ENCODE data around the gene LDB3. TPM values are rescaled to one million over a fixed set of nuclear protein-coding genes. Genes with fewer than 3 reads are reported as not detected.

The LDB3 gene
- total and polyA plus RNA-seq, 9 of the 15 experiments (the other 6 are each of a cell fraction or from before 2014, with no cell fraction given) = 0.03 TPM; not detected in 8

DNA sequence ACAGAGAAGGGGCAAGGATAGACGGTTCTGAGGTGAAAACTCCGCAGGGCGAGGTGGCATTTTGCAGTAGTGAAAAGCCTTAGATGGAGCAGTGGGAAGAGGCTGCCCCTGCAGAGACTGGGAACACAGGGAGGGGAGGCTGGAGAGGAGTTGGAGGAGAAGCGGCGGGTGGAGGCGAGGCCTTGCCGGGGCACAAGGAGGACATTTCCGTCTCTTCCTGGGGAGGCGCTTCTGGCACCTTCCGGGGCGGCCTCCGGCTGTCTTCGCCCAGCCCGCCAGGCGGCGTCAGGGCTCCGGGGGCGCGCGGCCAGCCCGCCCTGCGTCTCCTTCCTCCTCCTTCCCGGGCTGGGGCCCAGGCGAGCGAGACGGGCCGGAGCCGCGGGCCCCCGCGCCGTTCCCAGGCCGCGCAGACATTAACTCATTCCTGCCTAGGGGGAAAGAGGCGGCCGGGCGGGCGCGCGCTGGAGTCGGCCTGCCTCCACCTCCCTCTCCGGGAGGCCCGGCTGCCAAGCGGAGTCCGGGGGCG, 42.7 kb downstream of the LDB3 start (continued):
- TF ChIP-seq, protein P1, sequence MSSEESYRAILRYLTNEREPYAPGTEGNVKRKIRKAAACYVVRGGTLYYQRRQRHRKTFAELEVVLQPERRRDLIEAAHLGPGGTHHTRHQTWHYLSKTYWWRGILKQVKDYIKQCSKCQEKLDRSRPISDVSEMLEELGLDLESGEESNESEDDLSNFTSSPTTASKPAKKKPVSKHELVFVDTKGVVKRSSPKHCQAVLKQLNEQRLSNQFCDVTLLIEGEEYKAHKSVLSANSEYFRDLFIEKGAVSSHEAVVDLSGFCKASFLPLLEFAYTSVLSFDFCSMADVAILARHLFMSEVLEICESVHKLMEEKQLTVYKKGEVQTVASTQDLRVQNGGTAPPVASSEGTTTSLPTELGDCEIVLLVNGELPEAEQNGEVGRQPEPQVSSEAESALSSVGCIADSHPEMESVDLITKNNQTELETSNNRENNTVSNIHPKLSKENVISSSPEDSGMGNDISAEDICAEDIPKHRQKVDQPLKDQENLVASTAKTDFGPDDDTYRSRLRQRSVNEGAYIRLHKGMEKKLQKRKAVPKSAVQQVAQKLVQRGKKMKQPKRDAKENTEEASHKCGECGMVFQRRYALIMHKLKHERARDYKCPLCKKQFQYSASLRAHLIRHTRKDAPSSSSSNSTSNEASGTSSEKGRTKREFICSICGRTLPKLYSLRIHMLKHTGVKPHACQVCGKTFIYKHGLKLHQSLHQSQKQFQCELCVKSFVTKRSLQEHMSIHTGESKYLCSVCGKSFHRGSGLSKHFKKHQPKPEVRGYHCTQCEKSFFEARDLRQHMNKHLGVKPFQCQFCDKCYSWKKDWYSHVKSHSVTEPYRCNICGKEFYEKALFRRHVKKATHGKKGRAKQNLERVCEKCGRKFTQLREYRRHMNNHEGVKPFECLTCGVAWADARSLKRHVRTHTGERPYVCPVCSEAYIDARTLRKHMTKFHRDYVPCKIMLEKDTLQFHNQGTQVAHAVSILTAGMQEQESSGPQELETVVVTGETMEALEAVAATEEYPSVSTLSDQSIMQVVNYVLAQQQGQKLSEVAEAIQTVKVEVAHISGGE (CRISPR knock-in tag; IDR thresholded peaks at IDR 0.05) = peak in 1 of 3 experiments; percentile 81; a peak in 2 of 6 replicates
- TF ChIP-seq, protein P2, sequence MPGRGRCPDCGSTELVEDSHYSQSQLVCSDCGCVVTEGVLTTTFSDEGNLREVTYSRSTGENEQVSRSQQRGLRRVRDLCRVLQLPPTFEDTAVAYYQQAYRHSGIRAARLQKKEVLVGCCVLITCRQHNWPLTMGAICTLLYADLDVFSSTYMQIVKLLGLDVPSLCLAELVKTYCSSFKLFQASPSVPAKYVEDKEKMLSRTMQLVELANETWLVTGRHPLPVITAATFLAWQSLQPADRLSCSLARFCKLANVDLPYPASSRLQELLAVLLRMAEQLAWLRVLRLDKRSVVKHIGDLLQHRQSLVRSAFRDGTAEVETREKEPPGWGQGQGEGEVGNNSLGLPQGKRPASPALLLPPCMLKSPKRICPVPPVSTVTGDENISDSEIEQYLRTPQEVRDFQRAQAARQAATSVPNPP (IDR thresholded peaks at IDR 0.05; ENCODE audit: borderline replicate concordance, insufficient read depth, insufficient read length) = no peak
- no peak for TF ChIP-seq NEUROD1 (IDR thresholded peaks at IDR 0.05; ENCODE audit: borderline replicate concordance, low read depth, low read length, partially characterized antibody)
- TF ChIP-seq SRF (CRISPR knock-in tag; IDR thresholded peaks at IDR 0.05) = peak in 1 of 2 experiments; percentile 32; a peak in 1 of 4 replicates
- TF ChIP-seq, protein P3, sequence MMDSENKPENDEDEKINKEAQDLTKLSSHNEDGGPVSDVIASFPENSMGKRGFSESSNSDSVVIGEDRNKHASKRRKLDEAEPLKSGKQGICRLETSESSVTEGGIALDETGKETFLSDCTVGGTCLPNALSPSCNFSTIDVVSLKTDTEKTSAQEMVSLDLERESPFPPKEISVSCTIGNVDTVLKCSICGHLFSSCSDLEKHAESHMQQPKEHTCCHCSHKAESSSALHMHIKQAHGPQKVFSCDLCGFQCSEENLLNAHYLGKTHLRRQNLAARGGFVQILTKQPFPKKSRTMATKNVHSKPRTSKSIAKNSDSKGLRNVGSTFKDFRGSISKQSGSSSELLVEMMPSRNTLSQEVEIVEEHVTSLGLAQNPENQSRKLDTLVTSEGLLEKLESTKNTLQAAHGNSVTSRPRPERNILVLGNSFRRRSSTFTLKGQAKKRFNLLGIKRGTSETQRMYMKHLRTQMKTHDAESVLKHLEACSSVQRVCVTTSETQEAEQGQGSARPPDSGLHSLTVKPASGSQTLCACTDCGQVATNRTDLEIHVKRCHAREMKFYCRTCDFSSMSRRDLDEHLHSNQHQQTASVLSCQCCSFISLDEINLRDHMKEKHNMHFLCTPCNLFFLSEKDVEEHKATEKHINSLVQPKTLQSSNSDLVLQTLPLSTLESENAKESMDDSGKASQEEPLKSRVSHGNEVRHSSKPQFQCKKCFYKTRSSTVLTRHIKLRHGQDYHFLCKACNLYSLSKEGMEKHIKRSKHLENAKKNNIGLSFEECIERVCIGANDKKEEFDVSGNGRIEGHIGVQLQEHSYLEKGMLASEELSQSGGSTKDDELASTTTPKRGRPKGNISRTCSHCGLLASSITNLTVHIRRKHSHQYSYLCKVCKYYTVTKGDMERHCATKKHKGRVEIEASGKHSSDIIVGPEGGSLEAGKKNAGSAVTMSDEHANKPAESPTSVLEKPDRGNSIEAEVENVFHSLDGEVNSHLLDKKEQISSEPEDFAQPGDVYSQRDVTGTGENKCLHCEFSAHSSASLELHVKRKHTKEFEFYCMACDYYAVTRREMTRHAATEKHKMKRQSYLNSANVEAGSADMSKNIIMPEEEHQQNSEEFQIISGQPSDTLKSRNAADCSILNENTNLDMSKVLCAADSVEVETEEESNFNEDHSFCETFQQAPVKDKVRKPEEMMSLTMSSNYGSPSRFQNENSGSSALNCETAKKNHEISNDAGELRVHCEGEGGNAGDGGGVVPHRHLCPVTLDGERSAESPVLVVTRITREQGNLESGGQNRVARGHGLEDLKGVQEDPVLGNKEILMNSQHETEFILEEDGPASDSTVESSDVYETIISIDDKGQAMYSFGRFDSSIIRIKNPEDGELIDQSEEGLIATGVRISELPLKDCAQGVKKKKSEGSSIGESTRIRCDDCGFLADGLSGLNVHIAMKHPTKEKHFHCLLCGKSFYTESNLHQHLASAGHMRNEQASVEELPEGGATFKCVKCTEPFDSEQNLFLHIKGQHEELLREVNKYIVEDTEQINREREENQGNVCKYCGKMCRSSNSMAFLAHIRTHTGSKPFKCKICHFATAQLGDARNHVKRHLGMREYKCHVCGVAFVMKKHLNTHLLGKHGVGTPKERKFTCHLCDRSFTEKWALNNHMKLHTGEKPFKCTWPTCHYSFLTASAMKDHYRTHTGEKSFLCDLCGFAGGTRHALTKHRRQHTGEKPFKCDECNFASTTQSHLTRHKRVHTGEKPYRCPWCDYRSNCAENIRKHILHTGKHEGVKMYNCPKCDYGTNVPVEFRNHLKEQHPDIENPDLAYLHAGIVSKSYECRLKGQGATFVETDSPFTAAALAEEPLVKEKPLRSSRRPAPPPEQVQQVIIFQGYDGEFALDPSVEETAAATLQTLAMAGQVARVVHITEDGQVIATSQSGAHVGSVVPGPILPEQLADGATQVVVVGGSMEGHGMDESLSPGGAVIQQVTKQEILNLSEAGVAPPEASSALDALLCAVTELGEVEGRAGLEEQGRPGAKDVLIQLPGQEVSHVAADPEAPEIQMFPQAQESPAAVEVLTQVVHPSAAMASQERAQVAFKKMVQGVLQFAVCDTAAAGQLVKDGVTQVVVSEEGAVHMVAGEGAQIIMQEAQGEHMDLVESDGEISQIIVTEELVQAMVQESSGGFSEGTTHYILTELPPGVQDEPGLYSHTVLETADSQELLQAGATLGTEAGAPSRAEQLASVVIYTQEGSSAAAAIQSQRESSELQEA (IDR thresholded peaks at IDR 0.05; ENCODE audit: low read depth) = no peak
- TF ChIP-seq KAT7 (CRISPR knock-in tag; IDR thresholded peaks at IDR 0.05; ENCODE audit: borderline replicate concordance) = 0 out of 2 replicates have a peak, but pooled peaks have one; percentile 69
- TF ChIP-seq, protein P4, sequence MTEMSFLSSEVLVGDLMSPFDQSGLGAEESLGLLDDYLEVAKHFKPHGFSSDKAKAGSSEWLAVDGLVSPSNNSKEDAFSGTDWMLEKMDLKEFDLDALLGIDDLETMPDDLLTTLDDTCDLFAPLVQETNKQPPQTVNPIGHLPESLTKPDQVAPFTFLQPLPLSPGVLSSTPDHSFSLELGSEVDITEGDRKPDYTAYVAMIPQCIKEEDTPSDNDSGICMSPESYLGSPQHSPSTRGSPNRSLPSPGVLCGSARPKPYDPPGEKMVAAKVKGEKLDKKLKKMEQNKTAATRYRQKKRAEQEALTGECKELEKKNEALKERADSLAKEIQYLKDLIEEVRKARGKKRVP (CRISPR knock-in tag; IDR thresholded peaks at IDR 0.05) = no peak
- TF ChIP-seq, protein P5, sequence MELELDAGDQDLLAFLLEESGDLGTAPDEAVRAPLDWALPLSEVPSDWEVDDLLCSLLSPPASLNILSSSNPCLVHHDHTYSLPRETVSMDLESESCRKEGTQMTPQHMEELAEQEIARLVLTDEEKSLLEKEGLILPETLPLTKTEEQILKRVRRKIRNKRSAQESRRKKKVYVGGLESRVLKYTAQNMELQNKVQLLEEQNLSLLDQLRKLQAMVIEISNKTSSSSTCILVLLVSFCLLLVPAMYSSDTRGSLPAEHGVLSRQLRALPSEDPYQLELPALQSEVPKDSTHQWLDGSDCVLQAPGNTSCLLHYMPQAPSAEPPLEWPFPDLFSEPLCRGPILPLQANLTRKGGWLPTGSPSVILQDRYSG (tag; conservative IDR thresholded peaks at IDR 0.05; ENCODE audit: low read depth) = no peak
- no peak for TF ChIP-seq BRF1 (IDR thresholded peaks at IDR 0.05; ENCODE audit: borderline replicate concordance, extremely low read depth, insufficient read length)
